ENCODE measurements around the gene DGKD.

The DGKD gene

GRCh38 chr2:233361297-233361696 lies 7.0 kb downstream of the DGKD start:
- TF ChIP-seq SUZ12 (IDR thresholded peaks at IDR 0.05; ENCODE audit: extremely low read depth, insufficient read depth, insufficient read length) (no peak), YY1 (IDR thresholded peaks at IDR 0.05; ENCODE audit: insufficient read depth, insufficient read length) (no peak), ZNF274 (IDR thresholded peaks at IDR 0.05; ENCODE audit: low read depth, low read length) (no peak)
- no peak overlapping the region for H3K4me3 ChIP-seq (ENCODE audit: insufficient read length, low read depth)
- peaks cover 7% of the 10 kb centered on the region; the same call in 1 of the 2 replicates for H3K9me3 ChIP-seq (ENCODE audit: insufficient read depth, low read length)
- peaks cover under 1% of the 10 kb centered on the region for H3K27me3 ChIP-seq (ENCODE audit: insufficient read depth, insufficient read length)
- H3K36me3 ChIP-seq (ENCODE audit: insufficient read depth, insufficient read length, low read length) = peaks cover 4% of the 10 kb centered on the region
- no peak overlapping the region for H3K9ac ChIP-seq (ENCODE audit: insufficient read length, low read depth)
- peaks cover 2% of the 10 kb centered on the region for H3K4me1 ChIP-seq (ENCODE audit: insufficient read depth, insufficient read length)
- no peak for DNase-seq (ENCODE audit: low read depth, low spot score)

- Histone ChIP-seq H3K4me1 (ENCODE audit: insufficient read depth, insufficient read length) (peaks cover 2% of the 10 kb centered on the region), H3K9me3 (ENCODE audit: insufficient read depth, low read length) (peaks cover 7% of the 10 kb centered on the region; the same call in 1 of the 2 replicates), H3K9ac (ENCODE audit: insufficient read length, low read depth) (no peak overlapping the region), H3K36me3 (ENCODE audit: insufficient read depth, insufficient read length, low read length) (no peaks in the 10 kb centered on the region), H3K4me3 (ENCODE audit: insufficient read length, low read depth) (no peak overlapping the region), H3K27me3 (ENCODE audit: insufficient read depth, insufficient read length) (no peaks in the 10 kb centered on the region)
- TF ChIP-seq YY1 (IDR thresholded peaks at IDR 0.05; ENCODE audit: insufficient read depth, insufficient read length) (no peak), ZNF274 (IDR thresholded peaks at IDR 0.05; ENCODE audit: low read depth, low read length) (no peak), SUZ12 (IDR thresholded peaks at IDR 0.05; ENCODE audit: extremely low read depth, insufficient read depth, insufficient read length) (no peak)
- no peak for DNase-seq (ENCODE audit: low read depth, low spot score)
Observed at GRCh38 chr2:233362742-233363141, 8.4 kb downstream of the DGKD start.

GRCh38 chr2:233363744-233364235 lies 9.5 kb downstream of the DGKD start:
- no peak overlapping the region for H3K4me3 ChIP-seq (ENCODE audit: insufficient read length, low read depth)
- no peak for TF ChIP-seq ZNF274 (IDR thresholded peaks at IDR 0.05; ENCODE audit: low read depth, low read length)
- no peak for TF ChIP-seq YY1 (IDR thresholded peaks at IDR 0.05; ENCODE audit: insufficient read depth, insufficient read length)
- DNase-seq (ENCODE audit: low read depth, low spot score) = no peak
- no peak overlapping the region for H3K9ac ChIP-seq (ENCODE audit: insufficient read length, low read depth)
- H3K9me3 ChIP-seq (ENCODE audit: insufficient read depth, low read length) = peaks cover 7% of the 10 kb centered on the region; the same call in 1 of the 2 replicates
- peaks cover 2% of the 10 kb centered on the region for H3K4me1 ChIP-seq (ENCODE audit: insufficient read depth, insufficient read length)
- H3K36me3 ChIP-seq (ENCODE audit: insufficient read depth, insufficient read length, low read length) = no peaks in the 10 kb centered on the region
- H3K27me3 ChIP-seq (ENCODE audit: insufficient read depth, insufficient read length) = no peaks in the 10 kb centered on the region

- no peak overlapping the region for H3K9ac ChIP-seq (ENCODE audit: insufficient read length, low read depth)
- no peaks in the 10 kb centered on the region for H3K36me3 ChIP-seq (ENCODE audit: insufficient read depth, insufficient read length, low read length)
- H3K27me3 ChIP-seq (ENCODE audit: insufficient read depth, insufficient read length) = no peaks in the 10 kb centered on the region
- no peak for DNase-seq (ENCODE audit: low read depth, low spot score)
- peaks cover 1% of the 10 kb centered on the region for H3K4me1 ChIP-seq (ENCODE audit: insufficient read depth, insufficient read length)
- H3K9me3 ChIP-seq (ENCODE audit: insufficient read depth, low read length) = peaks cover 7% of the 10 kb centered on the region; the same call in 1 of the 2 replicates
- H3K4me3 ChIP-seq (ENCODE audit: insufficient read length, low read depth) = no peak overlapping the region
- TF ChIP-seq ZNF274 (IDR thresholded peaks at IDR 0.05; ENCODE audit: low read depth, low read length) (no peak), YY1 (IDR thresholded peaks at IDR 0.05; ENCODE audit: insufficient read depth, insufficient read length) (no peak), SUZ12 (IDR thresholded peaks at IDR 0.05; ENCODE audit: extremely low read depth, insufficient read depth, insufficient read length) (no peak)
Observed at GRCh38 chr2:233365861-233366520, 11.7 kb downstream of the DGKD start.

GRCh38 chr2:233367586-233367985 lies 13.3 kb downstream of the DGKD start:
- Histone ChIP-seq H3K9ac (ENCODE audit: insufficient read length, low read depth) (no peak overlapping the region), H3K27me3 (ENCODE audit: insufficient read depth, insufficient read length) (no peaks in the 10 kb centered on the region), H3K4me1 (ENCODE audit: insufficient read depth, insufficient read length) (no peaks in the 10 kb centered on the region), H3K4me3 (ENCODE audit: insufficient read length, low read depth) (no peak overlapping the region), H3K9me3 (ENCODE audit: insufficient read depth, low read length) (peaks cover 7% of the 10 kb centered on the region; the same call in 1 of the 2 replicates), H3K36me3 (ENCODE audit: insufficient read depth, insufficient read length, low read length) (no peaks in the 10 kb centered on the region)
- no peak for DNase-seq (ENCODE audit: low read depth, low spot score)
- TF ChIP-seq ZNF274 (IDR thresholded peaks at IDR 0.05; ENCODE audit: low read depth, low read length) (no peak), YY1 (IDR thresholded peaks at IDR 0.05; ENCODE audit: insufficient read depth, insufficient read length) (no peak), SUZ12 (IDR thresholded peaks at IDR 0.05; ENCODE audit: extremely low read depth, insufficient read depth, insufficient read length) (no peak)

GRCh38 chr2:233368756-233369155 lies 14.5 kb downstream of the DGKD start:
- Histone ChIP-seq H3K9ac (ENCODE audit: insufficient read length, low read depth) (no peak overlapping the region), H3K4me3 (ENCODE audit: insufficient read length, low read depth) (no peak overlapping the region), H3K4me1 (ENCODE audit: insufficient read depth, insufficient read length) (no peaks in the 10 kb centered on the region), H3K9me3 (ENCODE audit: insufficient read depth, low read length) (peaks cover 4% of the 10 kb centered on the region; the same call in 1 of the 2 replicates), H3K27me3 (ENCODE audit: insufficient read depth, insufficient read length) (no peaks in the 10 kb centered on the region), H3K36me3 (ENCODE audit: insufficient read depth, insufficient read length, low read length) (peaks cover 2% of the 10 kb centered on the region)
- TF ChIP-seq YY1 (IDR thresholded peaks at IDR 0.05; ENCODE audit: insufficient read depth, insufficient read length) = no peak
- TF ChIP-seq ZNF274 (IDR thresholded peaks at IDR 0.05; ENCODE audit: low read depth, low read length) = no peak
- no peak for TF ChIP-seq SUZ12 (IDR thresholded peaks at IDR 0.05; ENCODE audit: extremely low read depth, insufficient read depth, insufficient read length)
- no peak for DNase-seq (ENCODE audit: low read depth, low spot score)

GRCh38 chr2:233369462-233369861 lies 15.2 kb downstream of the DGKD start:
- H3K27me3 ChIP-seq (ENCODE audit: insufficient read depth, insufficient read length) = no peaks in the 10 kb centered on the region
- H3K36me3 ChIP-seq (ENCODE audit: insufficient read depth, insufficient read length, low read length) = peaks cover 2% of the 10 kb centered on the region
- TF ChIP-seq ZNF274 (IDR thresholded peaks at IDR 0.05; ENCODE audit: low read depth, low read length) (no peak), YY1 (IDR thresholded peaks at IDR 0.05; ENCODE audit: insufficient read depth, insufficient read length) (no peak), SUZ12 (IDR thresholded peaks at IDR 0.05; ENCODE audit: extremely low read depth, insufficient read depth, insufficient read length) (no peak)

More at GRCh38 chr2:233369462-233369861, 15.2 kb downstream of the DGKD start:
- Histone ChIP-seq H3K9ac (ENCODE audit: insufficient read length, low read depth) (no peak overlapping the region), H3K4me3 (ENCODE audit: insufficient read length, low read depth) (no peak overlapping the region), H3K9me3 (ENCODE audit: insufficient read depth, low read length) (no peaks in the 10 kb centered on the region), H3K4me1 (ENCODE audit: insufficient read depth, insufficient read length) (no peaks in the 10 kb centered on the region)
- DNase-seq (ENCODE audit: low read depth, low spot score) = no peak

Measured in NT2/D1 (cell line).